GM13976 (cell line): ENCODE results near the gene ICA1.

Experiments
- DNase-seq: peaks from one replicate; pipeline ENCODE4 v3.0.0; 2012; ENCODE audit warnings: low spot score
- in situ Hi-C: fragments of 300-500 bp; cut with MboI; formaldehyde crosslinking; loops from one replicate; pipeline ENCODE4 v1.12.0; 2022; ENCODE audit warnings: low sequenced_read_pairs, mixed read lengths, inconsistent platforms; ENCODE audit not compliant: unreplicated experiment
- TF ChIP-seq, protein P1 (sequence below): IDR thresholded peaks from 2 replicates; pipeline ENCODE4 v1.5.1; 2012; ENCODE audit warnings: borderline replicate concordance, mild to moderate bottlenecking; ENCODE audit not compliant: insufficient read depth; ENCODE audit errors: extremely low read depth, missing control alignments, control extremely low read depth

ICA1 gene

DNA sequence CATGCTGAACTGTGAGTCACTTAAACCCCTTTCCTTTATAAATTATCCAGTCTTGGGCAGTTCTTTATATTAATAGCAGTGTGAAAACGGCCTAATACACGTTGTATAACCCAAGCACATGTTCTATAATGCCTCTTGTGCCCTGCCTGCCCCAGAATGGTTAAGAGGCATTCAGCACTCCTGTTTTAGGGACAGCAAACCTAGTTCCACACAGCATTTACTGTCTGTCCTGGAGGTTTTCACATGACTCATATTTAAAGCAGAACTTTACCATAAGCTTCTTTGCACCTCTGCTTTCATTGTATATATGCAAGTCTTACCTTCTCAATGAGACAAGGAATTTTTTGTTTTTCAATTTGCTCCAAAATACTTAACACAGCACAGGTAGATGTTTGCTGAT lies 144.8 kb downstream of the ICA1 start:
- TF ChIP-seq, protein P1, sequence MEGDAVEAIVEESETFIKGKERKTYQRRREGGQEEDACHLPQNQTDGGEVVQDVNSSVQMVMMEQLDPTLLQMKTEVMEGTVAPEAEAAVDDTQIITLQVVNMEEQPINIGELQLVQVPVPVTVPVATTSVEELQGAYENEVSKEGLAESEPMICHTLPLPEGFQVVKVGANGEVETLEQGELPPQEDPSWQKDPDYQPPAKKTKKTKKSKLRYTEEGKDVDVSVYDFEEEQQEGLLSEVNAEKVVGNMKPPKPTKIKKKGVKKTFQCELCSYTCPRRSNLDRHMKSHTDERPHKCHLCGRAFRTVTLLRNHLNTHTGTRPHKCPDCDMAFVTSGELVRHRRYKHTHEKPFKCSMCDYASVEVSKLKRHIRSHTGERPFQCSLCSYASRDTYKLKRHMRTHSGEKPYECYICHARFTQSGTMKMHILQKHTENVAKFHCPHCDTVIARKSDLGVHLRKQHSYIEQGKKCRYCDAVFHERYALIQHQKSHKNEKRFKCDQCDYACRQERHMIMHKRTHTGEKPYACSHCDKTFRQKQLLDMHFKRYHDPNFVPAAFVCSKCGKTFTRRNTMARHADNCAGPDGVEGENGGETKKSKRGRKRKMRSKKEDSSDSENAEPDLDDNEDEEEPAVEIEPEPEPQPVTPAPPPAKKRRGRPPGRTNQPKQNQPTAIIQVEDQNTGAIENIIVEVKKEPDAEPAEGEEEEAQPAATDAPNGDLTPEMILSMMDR, result no peak
- in situ Hi-C loops, result no loop called here
- DNase-seq, result no peak

DNA sequence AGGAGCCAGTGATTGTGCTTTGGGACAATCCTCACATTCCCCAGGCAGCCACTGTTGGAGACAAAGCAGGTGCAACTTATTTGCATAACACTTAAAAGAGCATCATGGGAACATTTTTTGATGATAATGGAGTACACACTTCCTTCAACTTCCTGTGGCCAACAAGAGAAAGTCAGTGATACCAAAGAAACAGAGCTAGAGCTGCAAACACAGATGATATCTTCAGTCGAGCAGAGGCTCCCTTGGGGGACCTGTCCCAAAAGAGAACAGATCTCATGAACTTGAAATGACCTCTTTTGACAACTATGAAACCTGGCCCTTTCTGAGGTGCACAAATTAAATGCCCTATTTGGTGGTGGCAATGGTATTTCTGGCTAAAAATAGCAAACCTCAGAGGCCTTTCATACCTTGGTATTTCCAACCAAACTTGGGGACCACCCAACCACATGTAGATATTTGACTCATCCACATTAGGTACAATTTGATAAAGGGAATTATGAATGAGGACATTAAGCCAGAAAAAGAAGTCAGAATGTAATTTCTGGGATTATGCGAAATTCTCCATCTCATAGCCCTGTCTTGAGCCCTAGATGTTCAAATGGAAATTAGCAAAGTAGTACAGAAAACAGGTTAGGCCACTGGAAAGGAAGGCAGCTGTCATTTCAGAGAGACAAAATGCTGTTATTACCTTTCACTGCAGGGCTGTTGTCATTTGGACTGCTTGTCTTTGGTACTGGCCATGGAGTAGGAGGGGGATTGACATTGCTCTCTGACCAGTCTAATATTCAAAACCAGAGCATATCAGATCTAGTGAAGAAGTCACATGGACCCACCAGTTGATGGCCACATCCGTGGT lies 146.2 kb downstream of the ICA1 start:
- TF ChIP-seq, protein P1, result no peak

DNA sequence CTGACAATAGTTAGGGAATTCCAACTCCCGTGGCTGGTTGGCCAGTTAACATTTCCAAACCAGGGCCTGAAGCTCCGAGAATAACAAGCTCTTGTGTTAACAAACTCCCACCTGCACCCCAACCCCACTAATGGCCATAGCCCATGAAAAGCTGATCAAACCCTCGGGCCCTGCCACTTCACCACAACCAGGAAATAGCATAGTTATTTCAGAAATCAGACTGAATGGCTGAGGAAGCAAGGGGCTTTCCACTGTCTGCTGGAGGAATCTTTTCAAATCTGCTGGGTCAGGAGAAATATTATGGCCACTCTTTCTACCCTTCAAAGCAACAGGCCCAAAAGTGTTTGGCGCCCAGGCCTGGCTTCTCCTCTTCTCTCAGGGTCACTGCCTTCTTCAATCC lies 147.8 kb downstream of the ICA1 start:
- DNase-seq, result peak; percentile 56
- in situ Hi-C loops, result no loop called here
- TF ChIP-seq, protein P1, result no peak

More for the DNA sequence above, 146.2 kb downstream of the ICA1 start:
- in situ Hi-C loops, result no loop called here
- DNase-seq, result peak; percentile 63

DNA sequence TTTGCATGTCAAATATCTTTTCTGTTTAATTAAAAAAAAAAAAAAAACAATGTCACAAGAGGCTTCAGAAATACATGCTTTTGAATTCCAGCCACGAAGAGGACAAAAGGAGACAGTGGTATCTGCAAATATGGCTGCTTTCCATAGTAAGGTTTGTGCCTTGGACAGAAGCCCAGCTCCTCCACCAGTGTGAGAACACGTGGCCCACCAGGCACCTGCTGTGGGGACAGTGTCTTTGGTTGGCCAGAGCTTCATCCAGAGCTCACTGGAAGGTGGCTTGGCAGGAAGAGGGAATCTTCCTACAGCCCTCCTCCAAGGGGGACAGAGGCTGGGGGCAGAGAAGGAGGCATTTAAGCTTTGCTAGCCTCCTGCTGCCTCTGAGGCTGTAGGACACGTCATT lies 148.8 kb downstream of the ICA1 start:
- TF ChIP-seq, protein P1, result no peak
- in situ Hi-C loops, result no loop called here
- DNase-seq, result no peak

DNA sequence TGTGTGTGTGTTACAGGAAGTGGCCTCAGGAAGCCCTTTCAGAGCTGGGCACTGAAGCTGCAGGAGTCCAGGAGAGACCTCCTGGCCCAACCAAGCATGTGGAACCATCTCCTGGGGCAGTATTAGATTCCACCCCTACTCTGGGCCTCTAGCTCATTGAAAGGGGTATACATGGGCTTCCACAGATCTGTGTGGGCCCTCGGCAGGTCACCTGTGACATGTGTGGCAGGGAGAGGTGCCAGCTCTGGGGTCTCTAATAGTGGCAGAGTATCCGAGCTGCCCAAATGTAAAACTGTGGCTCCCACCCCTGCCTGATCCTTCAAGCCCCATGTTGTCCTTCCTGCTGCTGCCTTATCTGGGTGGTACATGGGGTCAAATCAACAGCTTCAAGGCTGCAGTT lies 149.3 kb downstream of the ICA1 start:
- in situ Hi-C loops, result no loop called here
- DNase-seq, result no peak
- TF ChIP-seq, protein P1, result no peak

DNA sequence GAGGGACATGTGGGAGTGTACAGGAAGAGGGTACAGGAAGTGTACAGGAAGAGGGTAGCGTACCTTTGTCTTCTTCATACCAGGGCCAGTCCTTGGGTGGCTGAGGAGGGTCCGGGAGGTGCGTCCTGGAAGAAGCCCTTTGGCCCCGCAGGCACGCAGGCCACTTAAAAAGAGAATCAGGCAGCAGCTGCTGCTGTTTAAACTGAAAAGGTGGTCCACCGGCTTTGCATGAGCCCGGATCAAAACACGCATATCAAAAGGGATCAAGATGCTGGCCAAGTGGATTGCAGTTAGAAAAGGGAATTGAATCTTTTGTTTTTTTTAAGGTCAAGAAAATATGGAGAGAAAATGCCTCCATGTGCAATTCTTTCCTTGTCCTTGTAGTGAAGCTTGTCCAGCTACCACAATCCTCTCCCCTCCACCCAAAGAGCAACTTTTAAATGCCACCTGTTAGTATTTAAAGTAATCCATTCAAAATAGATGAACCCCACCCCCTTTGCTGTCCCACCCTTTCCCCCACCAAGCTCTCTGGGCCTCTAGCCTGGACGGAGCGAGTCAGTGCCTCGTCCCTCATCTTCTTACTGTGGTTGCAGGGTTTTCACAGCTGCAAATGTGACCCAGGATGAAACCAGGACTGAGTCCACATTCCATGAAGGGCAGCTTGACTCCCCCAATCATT lies 150.5 kb downstream of the ICA1 start:
- no peak for DNase-seq
- in situ Hi-C loops, result no loop called here
- TF ChIP-seq, protein P1, result no peak
